GM19324 (cell line): ENCODE measurements around the gene MCTP2.
A peak's percentile ranks its signal among the peaks of the same experiment; 100 is the strongest.

Experiments
- ATAC-seq: cut with Tn5 transposase; IDR thresholded peaks from one replicate; pipeline ENCODE4 v1.9.1; 2021; ENCODE audit warnings: mild to moderate bottlenecking, moderate library complexity; ENCODE audit not compliant: unreplicated experiment, low FRiP score

MCTP2 gene

GRCh38 chr15:94295275-94295674 lies 63.9 kb downstream of the MCTP2 start:
- ATAC-seq: no peak

GRCh38 chr15:94296717-94297116 lies 65.4 kb downstream of the MCTP2 start:
- ATAC-seq: no peak

GRCh38 chr15:94297558-94297957 lies 66.2 kb downstream of the MCTP2 start:
- no peak for ATAC-seq

GRCh38 chr15:94298364-94298763 lies 67.0 kb downstream of the MCTP2 start:
- ATAC-seq: no peak

- ATAC-seq: no peak
Observed at GRCh38 chr15:94300612-94301011, 69.3 kb downstream of the MCTP2 start.

GRCh38 chr15:94305133-94305532 lies 73.8 kb downstream of the MCTP2 start:
- ATAC-seq: no peak

- peak; percentile 79 for ATAC-seq
Observed at GRCh38 chr15:94306700-94307650, 75.6 kb downstream of the MCTP2 start.

- ATAC-seq: no peak
Observed at GRCh38 chr15:94312946-94313345, 81.6 kb downstream of the MCTP2 start.

GRCh38 chr15:94314639-94315038 lies 83.3 kb downstream of the MCTP2 start:
- ATAC-seq: no peak

GRCh38 chr15:94317211-94317610 lies 85.8 kb downstream of the MCTP2 start:
- no peak for ATAC-seq

GRCh38 chr15:94322141-94322540 lies 90.8 kb downstream of the MCTP2 start:
- no peak for ATAC-seq

GRCh38 chr15:94323076-94323475 lies 91.7 kb downstream of the MCTP2 start:
- no peak for ATAC-seq

GRCh38 chr15:94324117-94324826 lies 92.9 kb downstream of the MCTP2 start:
- ATAC-seq: peak; percentile 75

GRCh38 chr15:94324835-94325767 lies 93.7 kb downstream of the MCTP2 start:
- ATAC-seq: no peak

GRCh38 chr15:94327356-94327936 lies 96.1 kb downstream of the MCTP2 start:
- no peak for ATAC-seq

- ATAC-seq: no peak
Observed at GRCh38 chr15:94331731-94332130, 100.4 kb downstream of the MCTP2 start.

GRCh38 chr15:94335616-94336015 lies 104.3 kb downstream of the MCTP2 start:
- no peak for ATAC-seq

- no peak for ATAC-seq
Observed at GRCh38 chr15:94336817-94337467, 105.6 kb downstream of the MCTP2 start.

GRCh38 chr15:94338243-94338846 lies 107.0 kb downstream of the MCTP2 start:
- no peak for ATAC-seq
